Kidney epithelial cell (primary cell): ENCODE measurements around the gene CD79A. TPM values are rescaled to one million over a fixed set of nuclear protein-coding genes. Genes with fewer than 3 reads are reported as not detected.

Experiments
- DNase-seq: peaks from one replicate; pipeline ENCODE4 v3.0.0-alpha.2; 2010; ENCODE audit warnings: low read depth
- H3K27me3 ChIP-seq: 2 replicates; pipeline ENCODE4 v1.6.0; 2011; ENCODE audit warnings: low read length; ENCODE audit not compliant: control insufficient read depth, insufficient read depth
- H3K36me3 ChIP-seq: 2 replicates; pipeline ENCODE4 v1.5.1; 2011; ENCODE audit warnings: low read length; ENCODE audit not compliant: control insufficient read depth, insufficient read depth
- H3K4me3 ChIP-seq: 2 replicates; pipeline ENCODE4 v1.5.1; 2011; ENCODE audit warnings: low read depth, mild to moderate bottlenecking, control low read depth, low read length
- total RNA-seq: library from RNA; depleted of rRNA; stranded (reverse); fragments of >200 nt; gene quantifications from 2 replicates; pipeline ENCODE4 v1.2.3, GENCODE V29; 2015
- TF ChIP-seq, protein P1 (sequence below): IDR thresholded peaks from 2 replicates; pipeline ENCODE4 v1.5.1; 2011; ENCODE audit warnings: mild to moderate bottlenecking, moderate library complexity, low read length, control low read depth, inconsistent platforms; ENCODE audit not compliant: insufficient read depth, poor library complexity, severe bottlenecking

The CD79A gene
- total RNA-seq, 1 donor from 2014 or later = not detected

DNA sequence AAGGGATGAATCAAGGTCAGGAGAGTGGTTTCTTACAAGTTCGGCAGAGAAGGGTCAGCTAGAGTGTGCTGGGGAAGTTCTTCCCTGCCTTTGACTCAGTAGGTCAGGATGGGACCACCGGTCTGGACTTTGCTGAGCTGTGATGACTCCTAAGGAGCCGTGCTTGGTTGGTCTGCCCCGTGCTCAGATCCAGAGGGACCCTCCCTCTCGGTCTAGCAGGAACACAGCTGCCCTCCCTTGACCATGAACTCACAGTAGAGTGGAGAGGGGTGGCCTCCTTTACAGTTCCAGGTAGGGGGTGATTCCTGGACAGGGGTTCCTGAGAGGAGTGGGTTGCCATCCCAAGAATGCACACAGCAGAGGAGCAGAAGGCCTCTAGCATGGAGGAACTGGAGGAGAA is 12.7 kb upstream of the CD79A start:
- Histone ChIP-seq H3K4me3 (no peak overlapping the region), H3K36me3 (peaks cover 15% of the 10 kb centered on the region), H3K27me3 (no peaks in the 10 kb centered on the region)
- TF ChIP-seq, protein P1, sequence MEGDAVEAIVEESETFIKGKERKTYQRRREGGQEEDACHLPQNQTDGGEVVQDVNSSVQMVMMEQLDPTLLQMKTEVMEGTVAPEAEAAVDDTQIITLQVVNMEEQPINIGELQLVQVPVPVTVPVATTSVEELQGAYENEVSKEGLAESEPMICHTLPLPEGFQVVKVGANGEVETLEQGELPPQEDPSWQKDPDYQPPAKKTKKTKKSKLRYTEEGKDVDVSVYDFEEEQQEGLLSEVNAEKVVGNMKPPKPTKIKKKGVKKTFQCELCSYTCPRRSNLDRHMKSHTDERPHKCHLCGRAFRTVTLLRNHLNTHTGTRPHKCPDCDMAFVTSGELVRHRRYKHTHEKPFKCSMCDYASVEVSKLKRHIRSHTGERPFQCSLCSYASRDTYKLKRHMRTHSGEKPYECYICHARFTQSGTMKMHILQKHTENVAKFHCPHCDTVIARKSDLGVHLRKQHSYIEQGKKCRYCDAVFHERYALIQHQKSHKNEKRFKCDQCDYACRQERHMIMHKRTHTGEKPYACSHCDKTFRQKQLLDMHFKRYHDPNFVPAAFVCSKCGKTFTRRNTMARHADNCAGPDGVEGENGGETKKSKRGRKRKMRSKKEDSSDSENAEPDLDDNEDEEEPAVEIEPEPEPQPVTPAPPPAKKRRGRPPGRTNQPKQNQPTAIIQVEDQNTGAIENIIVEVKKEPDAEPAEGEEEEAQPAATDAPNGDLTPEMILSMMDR = no peak
- no peak for DNase-seq

DNA sequence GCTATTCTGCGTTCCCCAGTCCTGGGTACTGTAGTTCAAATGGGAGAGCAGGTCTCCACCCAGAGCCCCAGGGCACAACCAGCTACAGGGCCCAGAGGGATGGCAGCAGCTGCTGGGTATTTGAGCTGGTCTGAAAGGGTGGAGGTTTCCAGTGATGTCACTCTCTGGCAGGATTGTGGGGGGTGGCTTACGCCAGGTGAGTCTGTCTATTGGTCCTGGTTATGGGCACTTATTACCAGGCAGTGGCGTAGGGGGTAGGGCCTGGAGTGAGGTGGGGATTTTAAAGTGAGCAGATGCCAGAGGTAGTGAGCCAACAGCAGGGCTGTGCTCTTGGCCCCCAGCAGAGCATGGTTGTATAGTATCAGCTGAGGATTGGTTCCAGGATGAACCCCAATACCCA is 10.8 kb upstream of the CD79A start:
- no peak for DNase-seq
- Histone ChIP-seq H3K27me3 (no peaks in the 10 kb centered on the region), H3K4me3 (no peak overlapping the region), H3K36me3 (peaks cover 21% of the 10 kb centered on the region)
- TF ChIP-seq, protein P1 = no peak

DNA sequence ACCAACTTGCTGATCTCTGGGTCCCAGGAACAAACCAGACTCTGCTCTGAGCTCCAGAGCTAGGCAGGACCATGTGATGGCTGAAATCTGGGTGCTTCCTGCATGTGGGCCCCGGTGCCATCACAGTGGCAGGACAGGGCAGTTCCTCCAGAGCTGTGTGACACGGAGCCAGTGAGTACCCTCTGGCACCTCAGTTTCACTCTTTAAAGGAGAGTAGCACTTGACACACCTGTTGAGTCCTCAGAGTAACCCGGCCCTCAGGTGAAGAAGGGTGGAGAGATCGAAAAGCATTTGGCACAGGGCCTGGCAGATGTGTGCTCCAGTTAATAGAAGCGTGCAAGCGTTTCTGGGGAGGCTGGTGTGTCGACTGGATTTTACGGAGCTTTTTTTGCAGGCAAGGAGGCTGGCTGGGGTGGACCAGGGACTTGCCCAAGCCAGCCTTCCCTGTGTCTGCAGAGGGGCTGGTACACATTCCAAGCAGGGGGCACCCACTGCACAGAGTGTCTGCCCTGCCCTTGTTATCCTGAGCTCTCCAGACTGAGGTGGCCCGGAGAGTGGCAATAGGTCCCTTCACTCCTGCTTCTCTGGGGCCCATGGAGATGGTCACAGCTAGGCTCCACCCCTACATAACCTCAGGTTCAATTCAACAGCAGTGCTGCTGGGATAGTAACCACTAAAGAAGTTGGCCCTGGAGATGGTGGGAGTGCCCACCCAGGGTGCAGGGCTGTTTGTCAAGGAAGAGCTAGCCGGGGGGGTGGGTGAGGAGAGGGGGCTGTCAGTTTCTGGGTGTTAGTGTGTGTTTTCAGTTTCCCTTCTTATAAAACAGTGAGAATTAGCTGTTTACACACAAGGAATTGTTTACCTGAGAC is 8.7 kb upstream of the CD79A start:
- TF ChIP-seq, protein P1 = no peak
- peaks cover 17% of the 10 kb centered on the region for H3K36me3 ChIP-seq
- DNase-seq = no peak
- no peak overlapping the region for H3K4me3 ChIP-seq
- no peaks in the 10 kb centered on the region for H3K27me3 ChIP-seq

DNA sequence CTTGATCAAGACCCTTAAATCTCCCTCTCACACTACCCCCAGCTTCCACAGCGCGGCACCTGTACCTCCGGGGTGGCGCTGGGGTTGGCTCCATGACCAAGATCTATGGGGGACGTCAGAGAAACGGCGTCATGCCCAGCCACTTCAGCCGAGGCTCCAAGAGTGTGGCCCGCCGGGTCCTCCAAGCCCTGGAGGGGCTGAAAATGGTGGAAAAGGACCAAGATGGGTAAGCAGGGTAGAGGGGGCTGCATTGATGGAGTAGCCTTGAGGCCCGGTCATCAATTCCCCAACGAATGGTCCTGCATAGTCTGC is 8.1 kb upstream of the CD79A start:
- Histone ChIP-seq H3K4me3 (no peak overlapping the region), H3K36me3 (peaks cover 17% of the 10 kb centered on the region), H3K27me3 (no peaks in the 10 kb centered on the region)
- DNase-seq = no peak
- TF ChIP-seq, protein P1 = no peak

DNA sequence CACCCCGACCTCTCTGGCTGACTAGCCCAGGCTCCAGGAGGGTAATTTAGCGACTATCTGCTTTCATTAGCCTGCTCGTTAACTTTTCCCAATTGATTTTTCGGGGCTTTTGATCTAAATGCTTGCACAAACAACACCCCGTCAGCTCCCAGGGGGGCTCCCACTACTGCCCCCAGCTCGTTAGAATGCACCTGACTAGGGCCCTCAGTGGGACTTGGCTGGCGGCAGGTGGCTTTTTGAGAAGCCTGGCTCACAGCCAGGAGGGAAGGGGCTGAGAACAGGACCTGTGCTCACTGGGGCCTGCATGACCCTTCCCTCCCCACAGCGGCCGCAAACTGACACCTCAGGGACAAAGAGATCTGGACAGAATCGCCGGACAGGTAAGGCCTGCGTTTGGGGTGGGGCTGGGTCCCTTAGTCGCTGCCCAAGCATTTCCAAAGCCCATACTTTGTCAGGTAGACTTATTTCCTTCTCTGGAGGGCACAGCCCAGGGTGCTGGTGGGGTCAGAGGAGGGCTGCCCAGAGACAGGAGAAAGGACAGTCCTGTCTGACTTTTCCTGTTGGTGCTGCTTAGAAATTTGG is 7.6 kb upstream of the CD79A start:
- DNase-seq = no peak
- no peaks in the 10 kb centered on the region for H3K27me3 ChIP-seq
- peaks cover 16% of the 10 kb centered on the region for H3K36me3 ChIP-seq
- TF ChIP-seq, protein P1 = no peak
- H3K4me3 ChIP-seq = no peak overlapping the region
